HepG2 (cell line): Measurements from ENCODE around the gene TBC1D5. TPM values are rescaled to one million over a fixed set of nuclear protein-coding genes. Genes with fewer than 3 reads are reported as not detected.

Experiments used
- ATAC-seq: fragments of 200-7000 bp; cut with Tn5 transposase; 3 replicates; pipeline ENCODE4 v1.9.1; 2020; ENCODE audit warnings: mild to moderate bottlenecking, moderate library complexity
- BruUV-seq: library from RNA; stranded (reverse); fragments of 400-500 nt; replicated peaks from 2 replicates; lab custom pipeline; 2021; lab: Mats Ljungman, UMichigan
- CTCF ChIA-PET: fragments of 300-600 bp; formaldehyde crosslinking; extraction: SDS; loops from one replicate; lab custom pipeline; 2021; ENCODE audit warnings: low total read pairs, inconsistent platforms, low intra/inter-chr PET ratio; lab: Yijun Ruan, JAX
- POLR2A ChIA-PET: fragments of 350-600 bp; sonication (Branson Sonifier 250); formaldehyde crosslinking; loops from one replicate; lab custom pipeline; 2020; ENCODE audit warnings: antibody characterized with exemption, inconsistent platforms; lab: Yijun Ruan, JAX
- DNase-seq: peaks from one replicate; pipeline ENCODE4 v3.0.0-alpha.2; 2015; ENCODE audit warnings: low spot score
- FAIRE-seq: peaks from 3 replicates; lab custom pipeline; 2011; peaks lifted over from hg19 to GRCh38; lab: Jason Lieb, UNC
- H2AFZ ChIP-seq: one replicate; pipeline ENCODE4 v1.6.1; 2011; ENCODE audit warnings: low read length, inconsistent platforms
- H3K27ac ChIP-seq: fragments of 300-600 bp; 3 replicates; pipeline ENCODE4 v1.8.0; 2011; ENCODE audit warnings: mixed run types, mild to moderate bottlenecking, mixed read lengths, low read length, inconsistent platforms; ENCODE audit not compliant: insufficient read depth; ENCODE audit errors: extremely low read length
- H3K27me3 ChIP-seq, 2 experiments: fragments of 200-600 bp in 1 of 2; 2 replicates in 1 of 2; 3 replicates in 1 of 2; pipeline versions ENCODE4 v1.6.0 to v1.8.0; 2011; ENCODE audit warnings: low read length in 2 of 2, mild to moderate bottlenecking in 2 of 2, moderate library complexity in 2 of 2, inconsistent platforms in 1 of 2; ENCODE audit not compliant: insufficient read depth in 2 of 2, control insufficient read depth in 1 of 2
- H3K36me3 ChIP-seq, 2 experiments: fragments of 200-600 bp in 1 of 2; replicated peaks in 1 of 2; 2 replicates in 1 of 2; 3 replicates in 1 of 2; pipeline versions ENCODE4 v1.5.1 to v1.8.0; 2011; ENCODE audit warnings: low read length in 2 of 2, inconsistent platforms in 1 of 2; ENCODE audit not compliant: insufficient read depth in 2 of 2, control insufficient read depth in 1 of 2
- H3K4me1 ChIP-seq: 2 replicates; pipeline ENCODE4 v1.5.1; 2012; ENCODE audit warnings: low read length, inconsistent platforms; ENCODE audit not compliant: insufficient read depth
- H3K4me2 ChIP-seq: 2 replicates; pipeline ENCODE4 v1.6.0; 2011; ENCODE audit warnings: low read depth, low read length, inconsistent platforms
- H3K4me3 ChIP-seq, 3 experiments: fragments of 200-600 bp in 1 of 3; sonication (generic), shearing (Covaris generic) in 1 of 3; replicated peaks in 1 of 3; 2 replicates each; pipeline ENCODE4 v1.5.1; 2011 to 2016; ENCODE audit warnings: low read length in 3 of 3, inconsistent platforms in 2 of 3, low read depth in 2 of 3, mild to moderate bottlenecking in 2 of 3, control low read depth in 1 of 3, mixed read lengths in 1 of 3; ENCODE audit not compliant: insufficient read depth in 1 of 3
- H3K79me2 ChIP-seq: one replicate; pipeline ENCODE4 v1.6.1; 2011; ENCODE audit warnings: low read length, inconsistent platforms; ENCODE audit not compliant: insufficient read depth
- H3K9ac ChIP-seq: 2 replicates; pipeline ENCODE4 v1.6.0; 2011; ENCODE audit warnings: mild to moderate bottlenecking, low read depth, low read length, inconsistent platforms; ENCODE audit not compliant: insufficient read depth
- H3K9me3 ChIP-seq: 2 replicates; pipeline ENCODE4 v1.5.1; 2012; ENCODE audit warnings: mild to moderate bottlenecking, low read length
- H4K20me1 ChIP-seq: 2 replicates; pipeline ENCODE4 v1.6.0; 2011; ENCODE audit warnings: inconsistent platforms, mild to moderate bottlenecking, low read length, moderate library complexity; ENCODE audit not compliant: insufficient read depth
- FOXP1 ChIP-seq, 2 experiments: fragments of 450-650 bp in 1 of 2; IDR thresholded peaks; 2 replicates each; pipeline ENCODE4 v1.6.1; 2017 to 2018; ENCODE audit warnings: antibody characterized with exemption in 1 of 2
- HNF4A ChIP-seq: sonication (generic); formaldehyde crosslinking; IDR thresholded peaks from 2 replicates; pipeline ENCODE4 v1.4.0; 2020; ENCODE audit warnings: missing genetic modification reagents
- JUN ChIP-seq: sonication (generic); formaldehyde crosslinking; IDR thresholded peaks from 2 replicates; pipeline ENCODE4 v1.4.0; 2020; ENCODE audit warnings: mild to moderate bottlenecking, missing genetic modification reagents
- NFE2L2 ChIP-seq: fragments of 150-350 bp; IDR thresholded peaks from 2 replicates; pipeline ENCODE4 v1.6.1; 2014; ENCODE audit warnings: low read length
- SUZ12 ChIP-seq: fragments of 150-350 bp; IDR thresholded peaks from 2 replicates; pipeline ENCODE4 v1.6.1; 2014; ENCODE audit warnings: low read depth, low read length
- THRA ChIP-seq: sonication (generic); formaldehyde crosslinking; IDR thresholded peaks from 2 replicates; pipeline ENCODE4 v1.4.0; 2020; ENCODE audit warnings: missing genetic modification reagents, borderline replicate concordance
- ZFAT ChIP-seq: sonication (generic); formaldehyde crosslinking; conservative IDR thresholded peaks from 2 replicates; pipeline ENCODE4 v1.8.1; 2023; ENCODE audit warnings: missing genetic modification reagents, inconsistent platforms
- ZNF256 ChIP-seq: sonication (generic); formaldehyde crosslinking; conservative IDR thresholded peaks from 2 replicates; pipeline ENCODE4 v1.4.0; 2020; ENCODE audit warnings: missing genetic modification reagents
- ZNF773 ChIP-seq: sonication (generic); formaldehyde crosslinking; IDR thresholded peaks from 2 replicates; pipeline ENCODE4 v1.4.0; 2020; ENCODE audit warnings: missing genetic modification reagents, borderline replicate concordance
- WGBS: methylation state at CpG from one replicate; pipeline ENCODE4 v1.1.6; 2017; ENCODE audit warnings: low lambda C conversion rate; 5-methylcytosine and 5-hydroxymethylcytosine counted together
- in situ Hi-C: cut with HindIII; loops from 2 replicates; pipeline ENCODE4 v1.10.0; 2017; ENCODE audit warnings: low pct_unique_long_range_greater_than_20kb; ENCODE audit not compliant: extremely low pct_ligation_motif_present
- intact Hi-C: fragments of 100-400 bp; cut with micrococcal nuclease; formaldehyde crosslinking; loops from one replicate; pipeline ENCODE4 v1.10.0; 2022; ENCODE audit not compliant: unreplicated experiment
- polyA plus RNA-seq, 8 experiments: library from polyadenylated mRNA; depleted of rRNA in 3 of 8; stranded (reverse) in 7 of 8; unstranded in 1 of 8; fragments of >200 nt; fragmentation: Illumina TruSeq in 4 of 8; extraction: Trizol in 4 of 8; gene quantifications; 2 replicates each; pipeline versions ENCODE4 v1.2.1 to v1.2.3, GENCODE V29; 2011 to 2016; ENCODE audit warnings: low read depth in 4 of 8, missing spikeins in 1 of 8, mixed read lengths in 1 of 8; ENCODE audit not compliant: insufficient read depth in 1 of 8
- total RNA-seq, 5 experiments: library from RNA; depleted of rRNA; stranded (reverse); fragments of >200 nt; fragmentation: Illumina TruSeq; extraction: Trizol; gene quantifications; 2 replicates each; pipeline ENCODE4 v1.2.3, GENCODE V29; 2016; ENCODE audit warnings: low read depth in 1 of 5

TBC1D5 gene
- total and polyA plus RNA-seq, 2 of the 13 experiments (the other 11 are each of a cell fraction or from before 2014, with no cell fraction given) = 19.2 to 33.3 TPM

GRCh38 chr3:17401912-17402311 lies 340.5 kb downstream of the TBC1D5 start (continued):
- no peak for TF ChIP-seq THRA
- TF ChIP-seq ZNF256 (CRISPR knock-in tag) = no peak
- TF ChIP-seq ZFAT (CRISPR knock-in tag) = no peak
- TF ChIP-seq NFE2L2 = no peak
- no peak for TF ChIP-seq HNF4A (CRISPR knock-in tag)
- no peak for TF ChIP-seq SUZ12
- TF ChIP-seq FOXP1 (IDR thresholded peaks at IDR 0.05) = no peak
- no peak for TF ChIP-seq FOXP1 (CRISPR knock-in tag; IDR thresholded peaks at IDR 0.05)
- TF ChIP-seq ZNF773 (CRISPR knock-in tag) = no peak

GRCh38 chr3:17399586-17399985 lies 342.8 kb downstream of the TBC1D5 start:
- in situ Hi-C loops = no loop called here
- ATAC-seq = no peak
- Histone ChIP-seq H3K4me2 (no peak overlapping the region), H3K36me3 (peaks cover 2 to 6% of the 10 kb centered on the region in 2 experiments; a peak in 3 of 5 replicates), H3K79me2 (no peaks in the 10 kb centered on the region), H2AFZ (no peak overlapping the region), H3K9me3 (no peaks in the 10 kb centered on the region), H3K4me3 (no peak overlapping the region), H3K27ac (no peak overlapping the region), H3K4me1 (peaks cover 4% of the 10 kb centered on the region; the same call in 1 of the 2 replicates), H4K20me1 (no peaks in the 10 kb centered on the region), H3K9ac (no peak overlapping the region), H3K27me3 (no peaks in the 10 kb centered on the region)
- intact Hi-C loops = no loop called here
- WGBS = 81% methylated on average over 1 of the region's 1 CpG
- DNase-seq = no peak
- BruUV-seq = no TSS peak
- no peak for TF ChIP-seq JUN (CRISPR knock-in tag)
- FAIRE-seq = no peak
- ChIA-PET CTCF (no interaction called here), POLR2A (no interaction called here)
